Breast epithelium (tissue), 3 donors: ENCODE results near the gene FCGR3A.
"Not testable (repeated sequence)": the region's sequence is repeated elsewhere in the genome, so short reads cannot be mapped to it uniquely, and the experiment has no call there.

Source experiments
- POLR2A ChIP-seq: fragments of 450-650 bp; IDR thresholded peaks from one replicate; pipeline ENCODE4 v1.6.1; 2016; ENCODE audit warnings: antibody characterized with exemption, mild to moderate bottlenecking, moderate library complexity
- POLR2AphosphoS5 ChIP-seq, 3 donors: sonication (generic); formaldehyde crosslinking; IDR thresholded peaks; one replicate each; pipeline ENCODE4 v1.6.1; 2017; ENCODE audit warnings: antibody characterized with exemption in 3 of 3
- TF ChIP-seq, protein P1 (sequence below), 3 donors: fragments of 450-650 bp; IDR thresholded peaks; one replicate each; pipeline ENCODE4 v1.5.1; 2016 to 2017; ENCODE audit warnings: antibody characterized with exemption in 3 of 3, mild to moderate bottlenecking in 3 of 3, moderate library complexity in 3 of 3

DNA sequence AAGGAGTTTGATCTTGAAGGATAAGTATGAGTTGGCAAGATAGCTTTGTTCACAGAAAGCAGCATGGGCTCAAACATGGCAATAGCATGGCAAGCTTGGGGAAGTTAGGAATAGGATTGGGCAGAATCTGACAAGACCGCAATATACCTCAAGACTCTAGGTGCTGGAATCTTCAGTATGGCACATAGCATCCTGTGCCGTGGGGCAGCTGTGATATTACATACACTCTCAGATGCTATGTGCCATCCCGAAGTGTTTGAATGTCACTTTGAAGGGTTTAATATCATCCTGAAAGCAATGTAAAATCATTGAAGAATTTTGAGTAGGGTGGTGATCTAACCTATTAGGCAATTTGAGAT lies 17.0 kb upstream of the FCGR3A start:
- TF ChIP-seq, protein P1, sequence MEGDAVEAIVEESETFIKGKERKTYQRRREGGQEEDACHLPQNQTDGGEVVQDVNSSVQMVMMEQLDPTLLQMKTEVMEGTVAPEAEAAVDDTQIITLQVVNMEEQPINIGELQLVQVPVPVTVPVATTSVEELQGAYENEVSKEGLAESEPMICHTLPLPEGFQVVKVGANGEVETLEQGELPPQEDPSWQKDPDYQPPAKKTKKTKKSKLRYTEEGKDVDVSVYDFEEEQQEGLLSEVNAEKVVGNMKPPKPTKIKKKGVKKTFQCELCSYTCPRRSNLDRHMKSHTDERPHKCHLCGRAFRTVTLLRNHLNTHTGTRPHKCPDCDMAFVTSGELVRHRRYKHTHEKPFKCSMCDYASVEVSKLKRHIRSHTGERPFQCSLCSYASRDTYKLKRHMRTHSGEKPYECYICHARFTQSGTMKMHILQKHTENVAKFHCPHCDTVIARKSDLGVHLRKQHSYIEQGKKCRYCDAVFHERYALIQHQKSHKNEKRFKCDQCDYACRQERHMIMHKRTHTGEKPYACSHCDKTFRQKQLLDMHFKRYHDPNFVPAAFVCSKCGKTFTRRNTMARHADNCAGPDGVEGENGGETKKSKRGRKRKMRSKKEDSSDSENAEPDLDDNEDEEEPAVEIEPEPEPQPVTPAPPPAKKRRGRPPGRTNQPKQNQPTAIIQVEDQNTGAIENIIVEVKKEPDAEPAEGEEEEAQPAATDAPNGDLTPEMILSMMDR (IDR thresholded peaks at IDR 0.05), result not testable (repeated sequence)
- not testable (repeated sequence) for TF ChIP-seq POLR2AphosphoS5 (IDR thresholded peaks at IDR 0.05); POLR2A
